Liver (tissue), 3 donors: Measurements from ENCODE around the gene SURF1.

ENCODE experiments used
- GABPA ChIP-seq, 2 donors: IDR thresholded peaks in 1 of 2; conservative IDR thresholded peaks in 1 of 2; 2 replicates each; pipeline ENCODE4 v1.6.1; 2016; ENCODE audit warnings: antibody characterized with exemption in 2 of 2, mild to moderate bottlenecking in 1 of 2, moderate library complexity in 1 of 2
- HNF4G ChIP-seq: IDR thresholded peaks from 2 replicates; pipeline ENCODE4 v1.6.1; 2016; ENCODE audit warnings: antibody characterized with exemption
- MAX ChIP-seq: IDR thresholded peaks from 2 replicates; pipeline ENCODE4 v1.6.1; 2016; ENCODE audit warnings: antibody characterized with exemption
- NR2F2 ChIP-seq: IDR thresholded peaks from 2 replicates; pipeline ENCODE4 v1.6.1; 2016; ENCODE audit warnings: antibody characterized with exemption
- SP1 ChIP-seq: IDR thresholded peaks from 2 replicates; pipeline ENCODE4 v1.6.1; 2018; ENCODE audit warnings: antibody characterized with exemption, mild to moderate bottlenecking
- TAF1 ChIP-seq: conservative IDR thresholded peaks from 2 replicates; pipeline ENCODE4 v1.6.1; 2016; ENCODE audit warnings: antibody characterized with exemption, mild to moderate bottlenecking
- YY1 ChIP-seq: IDR thresholded peaks from 2 replicates; pipeline ENCODE4 v1.6.1; 2016; ENCODE audit warnings: antibody characterized with exemption, mild to moderate bottlenecking
- TF ChIP-seq, protein P1 (sequence below): fragments of 150-350 bp; IDR thresholded peaks from 2 replicates; pipeline ENCODE4 v1.5.1; 2017; ENCODE audit warnings: improper control_type of control experiment, low read depth, low read length; ENCODE audit not compliant: missing input control
- TF ChIP-seq, protein P2 (sequence below): IDR thresholded peaks from 2 replicates; pipeline ENCODE4 v1.6.1; 2016; ENCODE audit warnings: antibody characterized with exemption
- TF ChIP-seq, protein P3 (sequence below): IDR thresholded peaks from 2 replicates; pipeline ENCODE4 v1.6.1; 2016; ENCODE audit warnings: antibody characterized with exemption, mild to moderate bottlenecking
- donor health status: healthy.
- donor health status: healthy.

DNA sequence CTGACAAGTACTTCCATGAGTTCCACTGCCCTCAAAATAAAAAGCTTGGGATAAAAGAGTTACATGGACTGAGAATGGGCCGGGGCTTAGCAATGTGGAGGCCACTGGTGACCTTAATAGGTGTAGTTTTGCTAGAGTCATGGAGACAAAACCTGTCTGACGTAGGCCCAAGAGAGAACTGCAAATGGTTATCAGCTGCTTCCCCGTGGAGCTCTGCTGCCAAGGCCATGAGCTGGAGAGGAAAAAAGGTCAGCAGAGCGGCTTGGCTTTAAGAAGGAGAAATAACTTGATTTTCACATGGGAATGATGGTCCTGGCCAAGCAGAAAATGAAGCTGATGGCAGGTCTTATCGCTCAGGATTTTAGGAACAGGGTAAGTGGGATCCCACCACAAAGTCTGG lies 16.6 kb downstream of the SURF1 start:
- TF ChIP-seq YY1 (no peak), GABPA (IDR thresholded peaks at IDR 0.05 in 1 of 2, conservative IDR thresholded peaks at IDR 0.05 in 1 of 2) (no peak), TAF1 (no peak), HNF4G (no peak), MAX (no peak), NR2F2 (no peak), SP1 (no peak)
- TF ChIP-seq, protein P1, sequence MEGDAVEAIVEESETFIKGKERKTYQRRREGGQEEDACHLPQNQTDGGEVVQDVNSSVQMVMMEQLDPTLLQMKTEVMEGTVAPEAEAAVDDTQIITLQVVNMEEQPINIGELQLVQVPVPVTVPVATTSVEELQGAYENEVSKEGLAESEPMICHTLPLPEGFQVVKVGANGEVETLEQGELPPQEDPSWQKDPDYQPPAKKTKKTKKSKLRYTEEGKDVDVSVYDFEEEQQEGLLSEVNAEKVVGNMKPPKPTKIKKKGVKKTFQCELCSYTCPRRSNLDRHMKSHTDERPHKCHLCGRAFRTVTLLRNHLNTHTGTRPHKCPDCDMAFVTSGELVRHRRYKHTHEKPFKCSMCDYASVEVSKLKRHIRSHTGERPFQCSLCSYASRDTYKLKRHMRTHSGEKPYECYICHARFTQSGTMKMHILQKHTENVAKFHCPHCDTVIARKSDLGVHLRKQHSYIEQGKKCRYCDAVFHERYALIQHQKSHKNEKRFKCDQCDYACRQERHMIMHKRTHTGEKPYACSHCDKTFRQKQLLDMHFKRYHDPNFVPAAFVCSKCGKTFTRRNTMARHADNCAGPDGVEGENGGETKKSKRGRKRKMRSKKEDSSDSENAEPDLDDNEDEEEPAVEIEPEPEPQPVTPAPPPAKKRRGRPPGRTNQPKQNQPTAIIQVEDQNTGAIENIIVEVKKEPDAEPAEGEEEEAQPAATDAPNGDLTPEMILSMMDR: no peak
- TF ChIP-seq, protein P2, sequence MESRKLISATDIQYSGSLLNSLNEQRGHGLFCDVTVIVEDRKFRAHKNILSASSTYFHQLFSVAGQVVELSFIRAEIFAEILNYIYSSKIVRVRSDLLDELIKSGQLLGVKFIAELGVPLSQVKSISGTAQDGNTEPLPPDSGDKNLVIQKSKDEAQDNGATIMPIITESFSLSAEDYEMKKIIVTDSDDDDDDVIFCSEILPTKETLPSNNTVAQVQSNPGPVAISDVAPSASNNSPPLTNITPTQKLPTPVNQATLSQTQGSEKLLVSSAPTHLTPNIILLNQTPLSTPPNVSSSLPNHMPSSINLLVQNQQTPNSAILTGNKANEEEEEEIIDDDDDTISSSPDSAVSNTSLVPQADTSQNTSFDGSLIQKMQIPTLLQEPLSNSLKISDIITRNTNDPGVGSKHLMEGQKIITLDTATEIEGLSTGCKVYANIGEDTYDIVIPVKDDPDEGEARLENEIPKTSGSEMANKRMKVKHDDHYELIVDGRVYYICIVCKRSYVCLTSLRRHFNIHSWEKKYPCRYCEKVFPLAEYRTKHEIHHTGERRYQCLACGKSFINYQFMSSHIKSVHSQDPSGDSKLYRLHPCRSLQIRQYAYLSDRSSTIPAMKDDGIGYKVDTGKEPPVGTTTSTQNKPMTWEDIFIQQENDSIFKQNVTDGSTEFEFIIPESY: no peak
- TF ChIP-seq, protein P3, sequence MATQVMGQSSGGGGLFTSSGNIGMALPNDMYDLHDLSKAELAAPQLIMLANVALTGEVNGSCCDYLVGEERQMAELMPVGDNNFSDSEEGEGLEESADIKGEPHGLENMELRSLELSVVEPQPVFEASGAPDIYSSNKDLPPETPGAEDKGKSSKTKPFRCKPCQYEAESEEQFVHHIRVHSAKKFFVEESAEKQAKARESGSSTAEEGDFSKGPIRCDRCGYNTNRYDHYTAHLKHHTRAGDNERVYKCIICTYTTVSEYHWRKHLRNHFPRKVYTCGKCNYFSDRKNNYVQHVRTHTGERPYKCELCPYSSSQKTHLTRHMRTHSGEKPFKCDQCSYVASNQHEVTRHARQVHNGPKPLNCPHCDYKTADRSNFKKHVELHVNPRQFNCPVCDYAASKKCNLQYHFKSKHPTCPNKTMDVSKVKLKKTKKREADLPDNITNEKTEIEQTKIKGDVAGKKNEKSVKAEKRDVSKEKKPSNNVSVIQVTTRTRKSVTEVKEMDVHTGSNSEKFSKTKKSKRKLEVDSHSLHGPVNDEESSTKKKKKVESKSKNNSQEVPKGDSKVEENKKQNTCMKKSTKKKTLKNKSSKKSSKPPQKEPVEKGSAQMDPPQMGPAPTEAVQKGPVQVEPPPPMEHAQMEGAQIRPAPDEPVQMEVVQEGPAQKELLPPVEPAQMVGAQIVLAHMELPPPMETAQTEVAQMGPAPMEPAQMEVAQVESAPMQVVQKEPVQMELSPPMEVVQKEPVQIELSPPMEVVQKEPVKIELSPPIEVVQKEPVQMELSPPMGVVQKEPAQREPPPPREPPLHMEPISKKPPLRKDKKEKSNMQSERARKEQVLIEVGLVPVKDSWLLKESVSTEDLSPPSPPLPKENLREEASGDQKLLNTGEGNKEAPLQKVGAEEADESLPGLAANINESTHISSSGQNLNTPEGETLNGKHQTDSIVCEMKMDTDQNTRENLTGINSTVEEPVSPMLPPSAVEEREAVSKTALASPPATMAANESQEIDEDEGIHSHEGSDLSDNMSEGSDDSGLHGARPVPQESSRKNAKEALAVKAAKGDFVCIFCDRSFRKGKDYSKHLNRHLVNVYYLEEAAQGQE: no peak
